GM23338 (cell line): ENCODE results near the gene FAT1. TPM values are rescaled to one million over a fixed set of nuclear protein-coding genes. Genes with fewer than 3 reads are reported as not detected.

ENCODE experiments used
- ATAC-seq: fragments of 200-7000 bp; cut with Tn5 transposase; 3 replicates; pipeline ENCODE4 v1.9.1; 2020
- DNase-seq: peaks from one replicate; pipeline ENCODE4 v3.0.0-alpha.2; 2015; ENCODE audit warnings: low spot score
- H2AFZ ChIP-seq: fragments of 200-600 bp; sonication (generic); 2 replicates; pipeline ENCODE4 v1.8.0; 2016; ENCODE audit warnings: antibody characterized with exemption, mild to moderate bottlenecking, moderate library complexity
- H3F3A ChIP-seq: fragments of 200-600 bp; sonication (generic); replicated peaks from 2 replicates; pipeline ENCODE4 v1.8.0; 2017; ENCODE audit warnings: antibody characterized with exemption, mixed run types, low read depth
- H3K27ac ChIP-seq: fragments of 200-600 bp; sonication (generic); 2 replicates; pipeline ENCODE4 v1.6.1; 2016; ENCODE audit warnings: low read depth
- H3K27me3 ChIP-seq: fragments of 200-600 bp; sonication (generic); 2 replicates; pipeline ENCODE4 v1.8.0; 2016; ENCODE audit warnings: mild to moderate bottlenecking, mixed run types, moderate library complexity; ENCODE audit not compliant: insufficient read depth
- H3K36me3 ChIP-seq: fragments of 200-600 bp; sonication (generic); 2 replicates; pipeline ENCODE4 v1.8.0; 2016; ENCODE audit warnings: mild to moderate bottlenecking; ENCODE audit not compliant: insufficient read depth
- H3K4me1 ChIP-seq: fragments of 200-600 bp; sonication (generic); 2 replicates; pipeline ENCODE4 v1.8.0; 2016; ENCODE audit warnings: mild to moderate bottlenecking, moderate library complexity; ENCODE audit not compliant: insufficient read depth
- H3K4me2 ChIP-seq: fragments of 200-600 bp; sonication (generic); 2 replicates; pipeline ENCODE4 v1.7.1; 2017; ENCODE audit warnings: mixed run types
- H3K4me3 ChIP-seq: fragments of 200-600 bp; sonication (generic); 2 replicates; pipeline ENCODE4 v1.6.1; 2016; ENCODE audit warnings: mixed run types
- H3K79me2 ChIP-seq: fragments of 200-600 bp; sonication (generic); replicated peaks from 2 replicates; pipeline ENCODE4 v1.8.0; 2017; ENCODE audit warnings: mild to moderate bottlenecking; ENCODE audit not compliant: insufficient read depth
- H3K9me2 ChIP-seq: fragments of 200-600 bp; sonication (generic); 2 replicates; pipeline ENCODE4 v1.8.0; 2017; ENCODE audit not compliant: insufficient read depth
- H4K20me1 ChIP-seq: fragments of 200-600 bp; sonication (generic); replicated peaks from 2 replicates; pipeline ENCODE4 v1.8.0; 2017; ENCODE audit warnings: mild to moderate bottlenecking; ENCODE audit not compliant: insufficient read depth
- H3K27ac Mint-ChIP-seq: 2 replicates; pipeline ENCODE4 v1.8.0; 2020; ENCODE audit warnings: inconsistent platforms, mild to moderate bottlenecking, moderate library complexity, mixed read lengths
- H3K27me3 Mint-ChIP-seq: 3 replicates; pipeline ENCODE4 v1.8.0; 2022; ENCODE audit warnings: low read depth, mild to moderate bottlenecking, moderate library complexity, mixed read lengths, inconsistent platforms; ENCODE audit not compliant: insufficient read depth, poor library complexity
- H3K36me3 Mint-ChIP-seq: 3 replicates; pipeline ENCODE4 v1.8.0; 2021; ENCODE audit warnings: low read depth, mild to moderate bottlenecking, inconsistent platforms, moderate library complexity, mixed read lengths
- H3K4me1 Mint-ChIP-seq: 3 replicates; pipeline ENCODE4 v1.8.0; 2020; ENCODE audit warnings: mild to moderate bottlenecking, inconsistent platforms, mixed read lengths
- H3K4me3 Mint-ChIP-seq: 3 replicates; pipeline ENCODE4 v1.8.0; 2021; ENCODE audit warnings: moderate library complexity, mild to moderate bottlenecking, inconsistent platforms, mixed read lengths
- H3K9me3 Mint-ChIP-seq: 3 replicates; pipeline ENCODE4 v1.8.0; 2020; ENCODE audit warnings: moderate library complexity, mild to moderate bottlenecking, inconsistent platforms, mixed read lengths
- CREB1 ChIP-seq: fragments of 250-450 bp; sonication (Bioruptor Pico); IDR thresholded peaks from 2 replicates; pipeline ENCODE4 v1.5.0; 2020; ENCODE audit warnings: low read depth, mild to moderate bottlenecking, moderate library complexity
- CTCF ChIP-seq, 2 experiments: fragments of 200-600 bp in 1 of 2; sonication (generic) in 1 of 2; conservative IDR thresholded peaks; 2 replicates each; pipeline versions ENCODE4 v1.5.1 to v1.6.1; 2016 to 2017; ENCODE audit warnings: antibody characterized with exemption in 2 of 2, low read depth in 2 of 2, mild to moderate bottlenecking in 2 of 2, moderate library complexity in 1 of 2
- EZH2 ChIP-seq: fragments of 200-600 bp; sonication (generic); IDR thresholded peaks from one replicate; pipeline ENCODE4 v1.8.0; 2017; ENCODE audit warnings: antibody characterized with exemption, mild to moderate bottlenecking, low read depth; ENCODE audit not compliant: unreplicated experiment
- EZH2phosphoT487 ChIP-seq: fragments of 200-600 bp; sonication (generic); IDR thresholded peaks from one replicate; pipeline ENCODE4 v1.8.1; 2018; ENCODE audit warnings: antibody characterized with exemption; ENCODE audit not compliant: unreplicated experiment
- JUNB ChIP-seq: IDR thresholded peaks from one replicate; pipeline ENCODE4 v1.6.1; 2016; ENCODE audit warnings: antibody characterized with exemption; ENCODE audit not compliant: unreplicated experiment
- REST ChIP-seq: IDR thresholded peaks from one replicate; pipeline ENCODE4 v1.6.1; 2018; ENCODE audit warnings: antibody characterized with exemption; ENCODE audit not compliant: unreplicated experiment
- STAT1 ChIP-seq: IDR thresholded peaks from one replicate; pipeline ENCODE4 v1.6.1; 2016; ENCODE audit warnings: antibody characterized with exemption; ENCODE audit not compliant: unreplicated experiment
- ZNF114 ChIP-seq: fragments of 250-450 bp; sonication (Bioruptor Pico); IDR thresholded peaks from 2 replicates; pipeline ENCODE4 v1.5.0; 2020; ENCODE audit warnings: mild to moderate bottlenecking, moderate library complexity
- ZNF331 ChIP-seq: fragments of 250-450 bp; sonication (Bioruptor Pico); IDR thresholded peaks from 2 replicates; pipeline ENCODE4 v1.5.0; 2020; ENCODE audit warnings: low read depth, mild to moderate bottlenecking, moderate library complexity
- ZNF462 ChIP-seq: fragments of 250-450 bp; sonication (Bioruptor Pico); IDR thresholded peaks from 2 replicates; pipeline ENCODE4 v1.5.0; 2020; ENCODE audit warnings: mild to moderate bottlenecking, moderate library complexity
- polyA plus RNA-seq: library from polyadenylated mRNA; unstranded; fragments of >200 nt; fragmentation: Nextera tagmentation; extraction: Ambion mirVana; gene quantifications from 2 replicates; pipeline ENCODE4 v1.2.1, GENCODE V29; 2016
- total RNA-seq: library from RNA; depleted of rRNA; stranded (reverse); fragments of >200 nt; shearing (Covaris generic); gene quantifications from 2 replicates; pipeline ENCODE4 v1.2.3, GENCODE V29; 2014

FAT1 gene
- total and polyA plus RNA-seq, 2 experiments from 2014 or later, result 37.6 to 137 TPM

- no peak for ATAC-seq
- no peak overlapping the region for H3K27ac Mint-ChIP-seq
- H3K79me2 ChIP-seq, result no peaks in the 10 kb centered on the region
These were observed 118.3 kb downstream of the FAT1 start for GRCh38 chr4:186605261-186605865.

More at GRCh38 chr4:186605261-186605865, 118.3 kb downstream of the FAT1 start:
- Histone ChIP-seq H3K4me2 (no peak overlapping the region), H3K4me3 (no peak overlapping the region), H4K20me1 (no peaks in the 10 kb centered on the region; the same call in 1 of the 2 replicates), H3K9me2 (0 out of 2 replicates have a peak, but pooled peaks cover 7% of the 10 kb centered on the region), H3K27me3 (no peaks in the 10 kb centered on the region), H3K27ac (no peak overlapping the region), H3K36me3 (peaks cover 72% of the 10 kb centered on the region), H3K4me1 (no peaks in the 10 kb centered on the region), H2AFZ (no peak overlapping the region), H3F3A (no peaks in the 10 kb centered on the region)
- Mint-ChIP-seq H3K9me3 (no peaks in the 10 kb centered on the region), H3K27me3 (peaks cover 3% of the 10 kb centered on the region), H3K36me3 (peaks cover 95% of the 10 kb centered on the region), H3K4me1 (no peaks in the 10 kb centered on the region), H3K4me3 (no peak overlapping the region)
- TF ChIP-seq STAT1 (no peak), REST (no peak), CREB1 (CRISPR knock-in tag) (no peak), EZH2 (no peak), EZH2phosphoT487 (no peak), JUNB (no peak), ZNF462 (CRISPR knock-in tag) (no peak), CTCF (conservative IDR thresholded peaks at IDR 0.05; ENCODE audit: low read depth in 2 of 2) (no peak), ZNF331 (CRISPR knock-in tag) (no peak), ZNF114 (CRISPR knock-in tag) (no peak)
- DNase-seq, result no peak
